Measurements from ENCODE around the gene SRRM1.
"Not testable (repeated sequence)": the region's sequence is repeated elsewhere in the genome, so short reads cannot be mapped to it uniquely, and the experiment has no call there.

The SRRM1 gene

GRCh38 chr1:24693827-24694379, 50.8 kb downstream of the SRRM1 start:
- in situ Hi-C loops (cut with MboI; ENCODE audit: low sequenced_read_pairs) = no loop called here

GRCh38 chr1:24694380-24694843, 51.3 kb downstream of the SRRM1 start:
- in situ Hi-C loops (cut with MboI; ENCODE audit: low sequenced_read_pairs) = no loop called here

DNA sequence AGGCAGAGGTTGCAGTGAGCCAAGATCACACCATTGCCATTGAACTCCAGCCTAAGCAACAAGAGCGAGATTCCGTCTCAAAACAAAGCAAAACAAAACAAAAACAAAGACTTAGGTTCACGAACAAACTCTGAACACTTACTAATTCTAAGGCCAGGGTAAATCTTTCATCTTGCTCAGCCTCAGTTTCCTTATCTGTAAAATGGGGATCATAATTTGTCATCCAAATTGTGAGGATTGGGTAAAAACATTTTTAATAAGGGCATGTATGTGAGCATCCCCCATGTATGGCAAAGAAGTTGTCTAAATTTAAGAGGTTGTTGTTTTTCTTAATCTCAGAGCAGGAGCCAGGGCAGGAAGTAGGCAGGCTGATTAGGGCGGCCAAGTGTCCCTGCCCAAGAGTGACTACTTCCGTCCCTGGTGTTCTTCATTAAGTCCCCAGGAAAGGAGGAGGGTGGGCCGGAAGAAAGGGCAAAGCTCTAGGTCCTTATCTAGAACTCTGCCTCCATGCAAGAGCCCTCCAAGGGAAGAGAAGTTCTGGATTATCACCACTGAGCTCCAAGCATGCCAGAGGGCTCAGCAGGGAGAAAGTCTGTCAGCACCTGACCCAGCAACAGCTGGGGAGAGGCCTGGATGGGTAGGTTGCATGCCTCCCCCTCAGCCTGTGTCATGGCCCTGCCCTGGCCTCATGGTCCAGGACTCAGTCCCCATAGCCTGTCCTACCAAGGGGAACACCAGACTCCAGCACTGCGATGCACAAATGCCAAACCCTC, 52.3 kb downstream of the SRRM1 start:
- in situ Hi-C loops (cut with MboI; ENCODE audit: low sequenced_read_pairs) = no loop called here

DNA sequence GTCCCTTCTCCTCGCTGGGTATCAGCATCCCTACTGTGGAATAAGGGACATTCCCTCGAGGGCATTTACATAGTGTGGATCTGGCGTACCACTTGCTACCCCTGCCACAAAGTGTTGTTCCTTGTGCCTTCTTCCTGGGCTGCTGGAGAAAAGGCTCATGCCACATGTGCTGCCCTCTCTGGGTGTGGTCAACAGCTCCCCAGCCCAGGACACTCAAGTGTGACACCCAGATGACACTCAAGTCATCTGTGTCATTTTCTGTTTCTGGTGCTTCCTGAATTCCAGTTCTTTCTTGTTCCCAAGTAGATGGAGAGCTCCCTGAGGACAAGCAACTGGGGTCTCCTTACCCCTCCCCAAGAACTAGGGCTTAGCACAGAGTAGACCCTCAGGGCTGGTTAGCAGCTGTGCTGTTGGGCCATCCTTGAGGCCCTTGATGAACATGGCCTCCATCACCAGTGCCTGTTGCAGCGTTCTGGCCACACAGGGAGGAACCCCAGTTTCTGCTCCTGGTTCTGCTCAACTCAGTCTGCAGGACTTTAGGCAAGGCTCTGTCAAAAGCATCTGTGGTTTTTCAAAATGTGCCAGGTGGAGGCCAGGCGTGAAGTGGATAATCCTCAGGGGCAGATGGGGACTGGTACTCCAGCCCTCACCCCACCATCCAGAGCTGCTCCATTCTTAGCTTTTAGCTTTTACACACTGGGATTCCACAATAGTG, 53.1 kb downstream of the SRRM1 start:
- in situ Hi-C loops (cut with MboI; ENCODE audit: low sequenced_read_pairs) = no loop called here

DNA sequence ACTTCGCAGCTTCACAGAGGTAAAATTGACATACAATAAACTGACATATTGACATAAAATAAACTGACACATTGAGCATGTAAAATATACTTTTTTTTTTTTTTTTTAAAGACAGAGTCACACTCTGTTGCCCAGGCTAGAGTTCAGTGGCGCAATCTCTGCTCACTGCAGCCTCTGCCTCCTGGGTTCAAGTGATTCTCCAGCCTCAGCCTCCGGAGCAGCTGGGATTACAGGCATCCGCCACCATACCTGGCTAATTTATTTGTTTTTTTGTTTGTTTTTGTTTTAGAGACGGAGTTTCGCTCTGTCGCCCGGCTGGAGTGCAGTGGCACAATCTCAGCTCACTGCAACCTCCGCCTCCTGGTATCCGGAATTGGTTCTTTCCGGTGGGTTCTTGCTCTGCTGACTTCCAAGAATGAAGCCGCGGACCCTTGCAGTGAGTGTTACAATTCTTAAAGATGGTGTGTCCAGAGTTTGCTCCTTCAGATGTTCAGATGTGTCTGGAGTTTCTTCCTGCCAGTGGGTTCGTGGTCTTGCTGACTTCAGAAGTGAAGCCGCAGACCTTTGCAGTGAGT, 53.7 kb downstream of the SRRM1 start:
- in situ Hi-C loops (cut with MboI; ENCODE audit: low sequenced_read_pairs) = no loop called here

DNA sequence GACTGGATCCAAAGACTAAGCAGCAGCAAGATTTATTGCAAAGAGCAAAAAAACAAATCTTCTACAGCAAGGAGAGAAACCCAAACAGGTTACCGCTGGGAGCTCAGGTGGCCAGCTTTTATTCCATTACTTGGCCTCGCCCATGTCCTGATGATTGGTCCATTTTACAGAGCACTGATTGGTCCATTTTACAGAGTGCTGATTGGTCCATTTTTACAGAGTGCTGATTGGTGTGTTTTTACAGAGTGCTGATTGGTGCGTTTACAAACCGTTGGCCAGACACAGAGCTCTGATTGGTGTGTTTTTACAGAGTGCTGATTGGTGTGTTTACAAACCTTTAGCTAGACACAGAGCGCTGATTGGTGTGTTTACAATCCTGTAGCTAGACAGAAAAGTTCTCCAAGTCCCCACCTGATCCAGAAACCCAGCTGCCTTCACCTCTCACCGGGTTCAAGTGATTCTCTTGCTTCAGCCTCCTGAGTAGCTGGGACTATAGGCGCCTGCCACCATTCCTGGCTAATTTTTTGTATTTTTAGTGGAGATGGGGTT, 54.4 kb downstream of the SRRM1 start:
- in situ Hi-C loops (cut with MboI; ENCODE audit: low sequenced_read_pairs) = not testable (repeated sequence)

DNA sequence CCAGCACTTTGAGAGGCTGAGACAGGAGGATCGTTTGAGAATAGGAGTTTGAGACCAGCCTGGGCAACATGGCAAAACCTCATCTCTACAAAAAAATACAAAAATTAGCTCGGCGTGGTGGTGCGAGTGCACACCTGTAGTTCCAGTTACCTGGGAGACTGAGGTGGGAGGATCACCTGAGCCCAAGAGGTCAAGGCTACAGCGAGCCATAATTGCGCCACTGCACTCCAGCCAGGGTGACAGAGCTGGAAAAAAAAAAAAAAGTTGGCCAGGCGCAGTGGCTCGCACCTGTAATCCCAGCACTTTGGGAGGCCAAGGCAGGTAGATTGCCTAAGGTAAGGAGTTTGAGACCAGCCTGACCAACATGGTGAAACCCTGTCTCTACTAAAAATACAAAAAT, 55.2 kb downstream of the SRRM1 start:
- in situ Hi-C loops (cut with MboI; ENCODE audit: low sequenced_read_pairs) = not testable (repeated sequence)

- in situ Hi-C loops (cut with MboI; ENCODE audit: low sequenced_read_pairs) = no loop called here
These were observed 56.5 kb downstream of the SRRM1 start for GRCh38 chr1:24699628-24700027.

GRCh38 chr1:24702511-24703293, 59.6 kb downstream of the SRRM1 start:
- in situ Hi-C loops (cut with MboI; ENCODE audit: low sequenced_read_pairs) = no loop called here

GRCh38 chr1:24704411-24705259, 61.5 kb downstream of the SRRM1 start:
- in situ Hi-C loops (cut with MboI; ENCODE audit: low sequenced_read_pairs) = no loop called here

DNA sequence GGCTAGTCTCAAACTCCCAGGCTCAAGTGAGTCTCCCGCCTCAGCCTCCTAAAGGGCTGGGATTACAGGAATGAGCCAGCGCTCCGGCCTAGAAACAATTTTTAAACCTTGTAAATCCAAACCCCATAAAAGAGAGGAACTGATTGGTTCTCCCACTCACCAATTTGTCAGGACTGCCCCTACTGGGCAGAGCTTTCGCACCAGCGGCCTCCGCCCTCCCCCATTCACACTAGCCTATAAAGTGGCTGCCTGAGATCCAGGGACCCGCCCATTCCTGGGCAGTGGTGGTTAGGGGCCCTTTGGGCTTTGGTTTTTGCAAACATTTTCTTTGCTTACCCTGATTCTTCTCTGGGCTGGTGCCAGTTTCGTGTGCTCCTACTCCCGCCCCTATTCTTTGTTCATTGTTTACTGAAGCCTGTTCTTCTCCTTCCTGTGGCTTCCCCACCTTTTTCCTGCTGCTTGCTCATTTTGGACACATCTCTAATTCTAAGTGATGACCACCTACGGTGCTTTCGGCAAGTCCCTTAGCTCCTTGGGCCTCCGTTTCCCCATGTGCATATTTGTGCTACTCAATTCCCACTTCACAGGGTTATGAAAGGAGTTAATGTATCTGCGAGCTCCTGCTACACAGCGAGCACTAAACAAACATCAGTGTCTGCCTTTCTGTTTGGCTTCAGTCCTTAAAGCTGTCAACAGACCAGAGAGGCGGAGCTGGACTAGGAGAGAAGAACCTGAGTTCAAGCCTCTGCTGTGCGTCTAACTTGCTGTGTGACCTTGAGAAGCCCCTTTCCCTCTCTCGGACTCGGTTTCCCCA, 62.4 kb downstream of the SRRM1 start:
- in situ Hi-C loops (cut with MboI; ENCODE audit: low sequenced_read_pairs) = no loop called here

GRCh38 chr1:24706074-24706389, 62.9 kb downstream of the SRRM1 start:
- in situ Hi-C loops (cut with MboI; ENCODE audit: low sequenced_read_pairs) = not testable (repeated sequence)

DNA sequence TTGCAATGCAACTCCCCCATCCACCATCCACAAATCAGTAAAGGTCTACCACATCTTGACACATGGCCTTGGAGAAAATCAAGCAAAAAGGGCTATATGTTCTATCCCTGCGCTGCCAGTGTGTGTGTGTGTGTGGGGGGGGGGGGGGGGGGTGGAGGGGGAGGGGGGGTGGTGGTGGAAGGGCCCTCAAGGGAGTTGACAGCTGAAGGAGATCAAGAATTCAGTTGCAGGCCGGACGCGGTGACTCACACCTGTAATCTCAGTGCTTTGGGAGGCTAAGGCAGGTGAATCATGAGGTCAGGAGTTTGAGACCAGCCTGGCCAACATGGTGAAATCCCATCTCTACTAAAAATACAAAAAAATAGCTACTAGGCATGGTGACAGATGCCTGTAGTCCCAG, 64.6 kb downstream of the SRRM1 start:
- in situ Hi-C loops (cut with MboI; ENCODE audit: low sequenced_read_pairs) = no loop called here

DNA sequence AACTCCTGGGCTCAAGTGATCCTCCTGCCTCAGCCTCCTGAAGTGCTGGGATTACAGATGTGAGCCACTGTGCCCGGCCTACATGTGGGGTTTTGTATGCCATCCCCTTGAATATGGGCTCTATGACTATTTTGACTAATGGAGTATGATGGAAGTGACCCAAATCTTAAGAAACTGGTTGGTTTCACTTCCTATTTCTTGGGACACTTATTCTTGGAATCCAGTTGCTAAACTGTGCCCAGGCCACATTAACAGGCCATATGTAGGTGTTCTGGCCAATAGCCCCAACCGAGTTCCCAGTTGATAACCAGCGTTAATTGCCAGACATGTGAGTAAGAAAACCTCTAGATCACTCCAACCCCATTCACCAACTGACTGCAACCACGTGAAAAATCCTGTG, 65.8 kb downstream of the SRRM1 start:
- in situ Hi-C loops (cut with MboI; ENCODE audit: low sequenced_read_pairs) = no loop called here

DNA sequence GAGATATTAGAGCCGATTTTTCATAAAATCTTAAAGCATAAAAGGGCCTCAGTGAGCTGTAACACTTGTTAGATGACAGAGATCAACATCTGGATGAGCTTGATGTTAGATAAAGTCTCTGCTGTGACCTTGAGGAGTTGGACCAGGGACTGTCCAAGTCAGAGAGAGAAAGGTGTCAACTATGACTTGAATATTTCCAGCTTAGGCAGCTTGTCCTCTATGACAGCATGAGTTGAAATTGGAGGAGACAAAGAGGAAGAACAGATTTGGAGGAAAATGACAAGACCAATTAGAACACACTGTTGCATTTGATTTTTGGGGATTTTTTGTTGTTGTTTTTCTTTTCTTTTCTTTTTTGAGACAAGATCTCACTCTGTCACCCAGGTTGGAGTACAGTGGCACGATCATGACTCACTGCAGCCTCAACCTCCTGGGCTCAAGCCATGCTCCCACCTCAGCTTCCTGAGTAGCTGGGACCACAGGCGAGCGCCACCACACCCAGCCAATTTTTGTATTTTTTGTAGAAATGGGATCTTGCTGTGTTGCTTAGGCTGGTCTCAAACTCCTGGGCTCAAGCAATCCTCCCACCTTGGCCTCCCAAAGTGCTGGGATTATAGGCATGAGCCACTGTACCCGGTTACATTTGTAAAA, 66.8 kb downstream of the SRRM1 start:
- in situ Hi-C loops (cut with MboI; ENCODE audit: low sequenced_read_pairs) = no loop called here

DNA sequence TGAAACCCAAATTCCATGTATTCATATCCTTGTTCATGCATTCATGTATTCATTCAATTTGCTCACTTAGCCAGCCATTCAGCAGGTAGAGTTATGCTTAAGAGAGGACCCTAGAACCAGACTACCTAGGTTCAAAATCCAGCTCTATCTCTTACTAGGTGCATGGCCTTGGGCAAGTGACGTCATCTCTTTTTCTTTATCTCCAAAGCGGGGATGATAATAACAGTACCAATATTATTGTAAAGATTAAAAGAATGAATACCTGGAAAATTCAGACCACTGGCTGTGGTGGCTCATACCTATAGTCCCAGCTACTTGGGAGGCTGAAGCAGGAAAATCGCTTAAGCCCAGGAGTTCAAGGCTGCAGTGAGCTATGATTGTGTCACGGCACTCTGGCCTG, 68.2 kb downstream of the SRRM1 start:
- in situ Hi-C loops (cut with MboI; ENCODE audit: low sequenced_read_pairs) = no loop called here

DNA sequence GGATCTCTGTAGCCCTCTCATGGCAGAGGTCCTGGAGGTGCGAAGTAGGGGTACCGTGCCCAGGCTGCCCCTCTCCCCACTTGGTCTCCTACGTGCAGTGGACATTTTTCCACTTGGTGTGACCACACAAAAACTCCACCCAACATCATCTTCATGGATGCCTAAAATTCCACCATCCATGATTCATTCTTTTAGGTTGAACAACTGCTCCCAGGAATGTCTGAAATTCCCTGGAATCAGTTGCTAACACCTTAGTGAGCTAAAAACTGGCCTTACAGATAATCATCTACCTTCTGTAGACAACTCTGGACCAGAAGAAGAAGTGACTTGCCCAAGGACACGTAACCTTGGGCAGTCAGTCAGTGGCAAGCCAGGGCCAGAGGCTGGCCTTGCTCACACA, 70.1 kb downstream of the SRRM1 start:
- in situ Hi-C loops (cut with MboI; ENCODE audit: low sequenced_read_pairs) = no loop called here

- in situ Hi-C loops (cut with MboI; ENCODE audit: low sequenced_read_pairs) = no loop called here
These were observed 70.6 kb downstream of the SRRM1 start for GRCh38 chr1:24713736-24714135.

All from hTERT RPE-1 (cell line).